WTC11 (cell line): ENCODE measurements around the gene EPHA6. TPM values are rescaled to one million over a fixed set of nuclear protein-coding genes. Genes with fewer than 3 reads are reported as not detected.
A peak's percentile ranks its signal among the peaks of the same experiment; 100 is the strongest.
"Not testable (repeated sequence)": the region's sequence is repeated elsewhere in the genome, so short reads cannot be mapped to it uniquely, and the experiment has no call there.

Experiments used
- ATAC-seq: fragments of 200-7000 bp; cut with Tn5 transposase; 2 replicates; pipeline ENCODE4 v1.10.0; 2021; ENCODE audit warnings: mild to moderate bottlenecking, moderate library complexity
- CTCF ChIA-PET: fragments of 300-600 bp; sonication (Branson Sonifier 250); formaldehyde crosslinking; loops from one replicate; lab custom pipeline; 2021; ENCODE audit warnings: antibody characterized with exemption; lab: Charles Lee
- POLR2A ChIA-PET: fragments of 350-600 bp; sonication (Branson Sonifier 250); formaldehyde crosslinking; loops from one replicate; lab custom pipeline; 2021; ENCODE audit warnings: antibody characterized with exemption; lab: Charles Lee
- DNase-seq: peaks from one replicate; pipeline ENCODE4 v3.0.0; 2021; ENCODE audit warnings: low spot score
- H3K27ac Mint-ChIP-seq: 2 replicates; pipeline ENCODE4 v1.8.0; 2021; ENCODE audit warnings: mixed read lengths
- H3K27me3 Mint-ChIP-seq: 2 replicates; pipeline ENCODE4 v1.8.0; 2021; ENCODE audit warnings: low read depth, mild to moderate bottlenecking, moderate library complexity, mixed read lengths
- H3K36me3 Mint-ChIP-seq: 2 replicates; pipeline ENCODE4 v1.8.0; 2021; ENCODE audit warnings: mixed read lengths
- H3K4me1 Mint-ChIP-seq: 2 replicates; pipeline ENCODE4 v1.8.0; 2022; ENCODE audit warnings: mixed read lengths
- H3K4me3 Mint-ChIP-seq: 2 replicates; pipeline ENCODE4 v1.8.0; 2021; ENCODE audit warnings: mild to moderate bottlenecking, moderate library complexity, mixed read lengths
- H3K9me3 Mint-ChIP-seq: 2 replicates; pipeline ENCODE4 v1.8.0; 2021; ENCODE audit warnings: mixed read lengths
- CTCF ChIP-seq: fragments of 200-600 bp; IDR thresholded peaks from 2 replicates; pipeline ENCODE4 v1.8.0; 2022; ENCODE audit warnings: antibody characterized with exemption
- EMX1 ChIP-seq: fragments of 250-450 bp; sonication (Bioruptor Pico); IDR thresholded peaks from 2 replicates; pipeline ENCODE4 v1.8.0; 2021; ENCODE audit warnings: mild to moderate bottlenecking
- FOXK1 ChIP-seq: sonication (generic); formaldehyde crosslinking; IDR thresholded peaks from 2 replicates; pipeline ENCODE4 v1.8.0; 2022; ENCODE audit warnings: mild to moderate bottlenecking, moderate library complexity, missing genetic modification reagents
- HMGXB4 ChIP-seq: sonication (generic); formaldehyde crosslinking; IDR thresholded peaks from 2 replicates; pipeline ENCODE4 v1.8.1; 2023; ENCODE audit warnings: mild to moderate bottlenecking, moderate library complexity, missing genetic modification reagents
- NFE2L1 ChIP-seq: sonication (generic); formaldehyde crosslinking; IDR thresholded peaks from 2 replicates; pipeline ENCODE4 v1.8.1; 2023; ENCODE audit warnings: missing genetic modification reagents
- PRDM15 ChIP-seq: sonication (generic); formaldehyde crosslinking; IDR thresholded peaks from 2 replicates; pipeline ENCODE4 v1.8.0; 2022; ENCODE audit warnings: missing genetic modification reagents
- PREB ChIP-seq: sonication (generic); formaldehyde crosslinking; IDR thresholded peaks from 2 replicates; pipeline ENCODE4 v1.8.1; 2022; ENCODE audit warnings: mild to moderate bottlenecking, missing genetic modification reagents, moderate library complexity, borderline replicate concordance
- RORB ChIP-seq: fragments of 250-450 bp; sonication (Bioruptor Pico); IDR thresholded peaks from 2 replicates; pipeline ENCODE4 v1.9.0; 2021; ENCODE audit warnings: mild to moderate bottlenecking
- SP1 ChIP-seq: sonication (generic); formaldehyde crosslinking; conservative IDR thresholded peaks from 2 replicates; pipeline ENCODE4 v1.8.1; 2022; ENCODE audit warnings: missing genetic modification reagents
- total RNA-seq: library from RNA; stranded (reverse); gene quantifications from 3 replicates; pipeline ENCODE4 v1.2.3, GENCODE V29; 2021
- TF ChIP-seq, protein P1 (sequence below): sonication (generic); formaldehyde crosslinking; IDR thresholded peaks from 2 replicates; pipeline ENCODE4 v1.8.1; 2023; ENCODE audit warnings: mild to moderate bottlenecking, missing genetic modification reagents, borderline replicate concordance
- TF ChIP-seq, protein P2 (sequence below): sonication (generic); formaldehyde crosslinking; IDR thresholded peaks from 2 replicates; pipeline ENCODE4 v1.8.1; 2023; ENCODE audit warnings: mild to moderate bottlenecking, missing genetic modification reagents, moderate library complexity

EPHA6 gene
- total RNA-seq, 1 experiment from 2014 or later: 2.1 TPM

- TF ChIP-seq HMGXB4 (no peak), SP1 (CRISPR knock-in tag) (0 out of 2 replicates have a peak, but pooled peaks have one; percentile 17), PREB (CRISPR knock-in tag) (no peak), RORB (CRISPR knock-in tag) (no peak), FOXK1 (CRISPR knock-in tag) (peak; percentile 89), PRDM15 (CRISPR knock-in tag) (peak; percentile 51; the same call in 1 of the 2 replicates), NFE2L1 (0 out of 2 replicates have a peak, but pooled peaks have one; percentile 27), CTCF (no peak), EMX1 (no peak)
- TF ChIP-seq, protein P1, sequence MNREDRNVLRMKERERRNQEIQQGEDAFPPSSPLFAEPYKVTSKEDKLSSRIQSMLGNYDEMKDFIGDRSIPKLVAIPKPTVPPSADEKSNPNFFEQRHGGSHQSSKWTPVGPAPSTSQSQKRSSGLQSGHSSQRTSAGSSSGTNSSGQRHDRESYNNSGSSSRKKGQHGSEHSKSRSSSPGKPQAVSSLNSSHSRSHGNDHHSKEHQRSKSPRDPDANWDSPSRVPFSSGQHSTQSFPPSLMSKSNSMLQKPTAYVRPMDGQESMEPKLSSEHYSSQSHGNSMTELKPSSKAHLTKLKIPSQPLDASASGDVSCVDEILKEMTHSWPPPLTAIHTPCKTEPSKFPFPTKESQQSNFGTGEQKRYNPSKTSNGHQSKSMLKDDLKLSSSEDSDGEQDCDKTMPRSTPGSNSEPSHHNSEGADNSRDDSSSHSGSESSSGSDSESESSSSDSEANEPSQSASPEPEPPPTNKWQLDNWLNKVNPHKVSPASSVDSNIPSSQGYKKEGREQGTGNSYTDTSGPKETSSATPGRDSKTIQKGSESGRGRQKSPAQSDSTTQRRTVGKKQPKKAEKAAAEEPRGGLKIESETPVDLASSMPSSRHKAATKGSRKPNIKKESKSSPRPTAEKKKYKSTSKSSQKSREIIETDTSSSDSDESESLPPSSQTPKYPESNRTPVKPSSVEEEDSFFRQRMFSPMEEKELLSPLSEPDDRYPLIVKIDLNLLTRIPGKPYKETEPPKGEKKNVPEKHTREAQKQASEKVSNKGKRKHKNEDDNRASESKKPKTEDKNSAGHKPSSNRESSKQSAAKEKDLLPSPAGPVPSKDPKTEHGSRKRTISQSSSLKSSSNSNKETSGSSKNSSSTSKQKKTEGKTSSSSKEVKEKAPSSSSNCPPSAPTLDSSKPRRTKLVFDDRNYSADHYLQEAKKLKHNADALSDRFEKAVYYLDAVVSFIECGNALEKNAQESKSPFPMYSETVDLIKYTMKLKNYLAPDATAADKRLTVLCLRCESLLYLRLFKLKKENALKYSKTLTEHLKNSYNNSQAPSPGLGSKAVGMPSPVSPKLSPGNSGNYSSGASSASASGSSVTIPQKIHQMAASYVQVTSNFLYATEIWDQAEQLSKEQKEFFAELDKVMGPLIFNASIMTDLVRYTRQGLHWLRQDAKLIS (CRISPR knock-in tag): no peak
- TF ChIP-seq, protein P2, sequence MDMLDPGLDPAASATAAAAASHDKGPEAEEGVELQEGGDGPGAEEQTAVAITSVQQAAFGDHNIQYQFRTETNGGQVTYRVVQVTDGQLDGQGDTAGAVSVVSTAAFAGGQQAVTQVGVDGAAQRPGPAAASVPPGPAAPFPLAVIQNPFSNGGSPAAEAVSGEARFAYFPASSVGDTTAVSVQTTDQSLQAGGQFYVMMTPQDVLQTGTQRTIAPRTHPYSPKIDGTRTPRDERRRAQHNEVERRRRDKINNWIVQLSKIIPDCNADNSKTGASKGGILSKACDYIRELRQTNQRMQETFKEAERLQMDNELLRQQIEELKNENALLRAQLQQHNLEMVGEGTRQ (CRISPR knock-in tag): no peak
Measured at GRCh38 chr3:97269202-97269601, 454.8 kb downstream of the EPHA6 start (continued).

DNA sequence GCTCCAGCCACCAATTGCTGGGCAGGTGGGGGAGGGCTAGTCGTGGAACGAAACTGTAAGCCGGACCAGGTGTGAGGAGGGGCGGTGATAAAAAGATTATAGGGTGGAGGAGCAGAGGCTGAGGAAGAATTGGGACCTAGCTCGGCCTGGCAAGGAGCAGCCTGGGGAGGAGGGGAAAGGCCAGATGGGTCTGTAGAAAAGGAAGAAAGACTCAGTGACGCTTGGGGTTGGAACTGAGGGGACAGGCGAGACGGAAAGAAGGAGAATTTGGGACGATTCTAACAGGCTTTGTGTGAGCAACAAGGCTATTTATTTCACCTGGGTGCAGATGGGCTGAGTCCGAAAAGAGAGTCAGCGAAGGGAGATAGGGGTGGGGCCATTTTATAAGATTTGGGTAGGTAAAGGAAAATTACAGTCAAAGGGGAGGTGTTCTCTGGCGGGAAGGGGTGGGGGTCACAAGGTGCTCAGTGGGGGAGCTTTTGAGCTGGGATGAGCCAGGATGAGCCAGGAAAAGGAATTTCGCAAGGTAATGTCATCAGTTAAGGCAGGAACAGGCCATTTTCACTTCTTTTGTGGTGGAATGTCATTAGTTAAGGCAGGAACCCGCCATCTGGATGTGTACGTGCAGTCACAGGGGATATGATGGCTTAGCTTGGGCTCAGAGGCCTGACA is 462.6 kb downstream of the EPHA6 start:
- ATAC-seq, H3K4me3 Mint-ChIP-seq, POLR2A ChIA-PET, H3K9me3 Mint-ChIP-seq, DNase-seq: not testable (repeated sequence)
- Mint-ChIP-seq H3K27me3 (peaks cover 16% of the 10 kb centered on the region), H3K27ac (peak overlapping the region; percentile 94), H3K36me3 (peaks cover 22% of the 10 kb centered on the region), H3K4me1 (peaks cover 66% of the 10 kb centered on the region)
- CTCF ChIA-PET: interaction anchor here (1.0 kb wide), 1 partner anchor 442 kb away, joined by 4 read pairs; no protein-coding TSS in a partner anchor
